Activated CD4-positive, alpha-beta T cell treated with anti-CD3 and anti-CD28 coated beads, Interleukin-2, amount 10 ng/mL, durations not matched to agents 7 days and 5 days (primary cell): ENCODE measurements around the gene PAGR1. TPM values are rescaled to one million over a fixed set of nuclear protein-coding genes. Genes with fewer than 3 reads are reported as not detected.
A peak's percentile ranks its signal among the peaks of the same experiment; 100 is the strongest.
"Not testable (repeated sequence)": the region's sequence is repeated elsewhere in the genome, so short reads cannot be mapped to it uniquely, and the experiment has no call there.

Experiments used
- CTCF ChIA-PET: fragments of 350-600 bp; sonication (Branson Sonifier 250); formaldehyde crosslinking; loops from one replicate; lab custom pipeline; 2021; ENCODE audit warnings: antibody characterized with exemption; lab: Charles Lee
- POLR2A ChIA-PET: fragments of 350-600 bp; sonication (Branson Sonifier 250); formaldehyde crosslinking; loops from one replicate; lab custom pipeline; 2021; ENCODE audit warnings: antibody characterized with exemption; lab: Charles Lee
- DNase-seq: peaks from one replicate; pipeline ENCODE4 v3.0.0-alpha.2; 2020
- H3K27ac Mint-ChIP-seq: one replicate; pipeline ENCODE4 v1.8.0; 2021; ENCODE audit warnings: mild to moderate bottlenecking, moderate library complexity, mixed read lengths
- H3K27me3 Mint-ChIP-seq: one replicate; pipeline ENCODE4 v1.8.0; 2021; ENCODE audit warnings: mixed read lengths
- H3K36me3 Mint-ChIP-seq: one replicate; pipeline ENCODE4 v1.8.0; 2021; ENCODE audit warnings: low read depth, mixed read lengths
- H3K4me1 Mint-ChIP-seq: one replicate; pipeline ENCODE4 v1.8.0; 2021; ENCODE audit warnings: mixed read lengths
- H3K4me3 Mint-ChIP-seq: one replicate; pipeline ENCODE4 v1.8.0; 2021; ENCODE audit warnings: mild to moderate bottlenecking, moderate library complexity, mixed read lengths
- H3K9me3 Mint-ChIP-seq: one replicate; pipeline ENCODE4 v1.8.0; 2021; ENCODE audit warnings: mixed read lengths
- total RNA-seq, 2 experiments: library from RNA; stranded (reverse); gene quantifications; one replicate each; pipeline ENCODE4 v1.2.3, GENCODE V29; 2021

Gene PAGR1
- total RNA-seq, 2 experiments from 2014 or later = 26.8 to 29.6 TPM

DNA sequence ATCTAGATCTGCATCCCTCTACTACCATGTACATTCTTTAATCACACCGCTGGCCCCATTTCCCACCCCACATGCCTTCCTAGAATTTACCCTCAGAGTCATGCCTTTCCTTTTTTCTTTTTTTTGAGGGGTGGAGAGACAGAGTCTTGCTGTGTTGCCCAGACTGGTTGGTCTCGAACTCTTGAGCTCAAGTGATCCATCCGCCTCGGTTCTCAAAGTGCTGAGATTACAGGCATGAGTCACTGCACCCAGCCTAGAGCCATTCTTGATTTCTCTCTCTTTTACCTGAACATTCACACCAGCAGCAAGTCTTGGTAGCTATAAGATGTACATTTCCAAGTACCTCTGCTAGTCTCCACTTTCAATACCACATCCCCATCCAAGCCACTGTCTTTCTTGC lies 2.1 kb downstream of the PAGR1 start:
- POLR2A ChIA-PET = no interaction called here
- CTCF ChIA-PET = interaction anchor here (0.6 to 8.8 kb wide), 10 partner anchors 7 to 219 kb away, joined by 3 to 46 read pairs (median 10); partner anchors contain the start of genes KIF22, MAZ and TMEM219
- H3K4me3 Mint-ChIP-seq = peak overlapping the region; percentile 91
- no peak for DNase-seq
- H3K9me3 Mint-ChIP-seq = no peaks in the 10 kb centered on the region
- H3K36me3 Mint-ChIP-seq = peaks cover 43% of the 10 kb centered on the region
- peaks cover 63% of the 10 kb centered on the region for H3K4me1 Mint-ChIP-seq
- H3K27ac Mint-ChIP-seq = peak overlapping the region; percentile 62
- no peaks in the 10 kb centered on the region for H3K27me3 Mint-ChIP-seq

DNA sequence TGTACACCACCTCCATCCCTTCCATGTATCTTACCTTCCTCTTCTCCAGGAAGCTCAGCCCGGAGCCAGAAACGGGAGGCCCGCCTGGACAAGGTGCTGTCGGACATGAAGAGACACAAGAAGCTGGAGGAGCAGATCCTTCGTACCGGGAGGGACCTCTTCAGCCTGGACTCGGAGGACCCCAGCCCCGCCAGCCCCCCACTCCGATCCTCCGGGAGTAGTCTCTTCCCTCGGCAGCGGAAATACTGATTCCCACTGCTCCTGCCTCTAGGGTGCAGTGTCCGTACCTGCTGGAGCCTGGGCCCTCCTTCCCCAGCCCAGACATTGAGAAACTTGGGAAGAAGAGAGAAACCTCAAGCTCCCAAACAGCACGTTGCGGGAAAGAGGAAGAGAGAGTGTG lies 3.6 kb downstream of the PAGR1 start:
- peaks cover 66% of the 10 kb centered on the region for H3K4me1 Mint-ChIP-seq
- peak overlapping the region; percentile 91 for H3K4me3 Mint-ChIP-seq
- ChIA-PET POLR2A (no interaction called here), CTCF (interaction anchor here (1.0 to 8.8 kb wide), 7 partner anchors 11 to 118 kb away, joined by 3 to 46 read pairs (median 17); partner anchors contain the start of genes KIF22 and MAZ)
- DNase-seq = no peak
- H3K36me3 Mint-ChIP-seq = peaks cover 43% of the 10 kb centered on the region
- peak overlapping the region; percentile 84 for H3K27ac Mint-ChIP-seq
- H3K27me3 Mint-ChIP-seq = no peaks in the 10 kb centered on the region
- H3K9me3 Mint-ChIP-seq = no peaks in the 10 kb centered on the region

DNA sequence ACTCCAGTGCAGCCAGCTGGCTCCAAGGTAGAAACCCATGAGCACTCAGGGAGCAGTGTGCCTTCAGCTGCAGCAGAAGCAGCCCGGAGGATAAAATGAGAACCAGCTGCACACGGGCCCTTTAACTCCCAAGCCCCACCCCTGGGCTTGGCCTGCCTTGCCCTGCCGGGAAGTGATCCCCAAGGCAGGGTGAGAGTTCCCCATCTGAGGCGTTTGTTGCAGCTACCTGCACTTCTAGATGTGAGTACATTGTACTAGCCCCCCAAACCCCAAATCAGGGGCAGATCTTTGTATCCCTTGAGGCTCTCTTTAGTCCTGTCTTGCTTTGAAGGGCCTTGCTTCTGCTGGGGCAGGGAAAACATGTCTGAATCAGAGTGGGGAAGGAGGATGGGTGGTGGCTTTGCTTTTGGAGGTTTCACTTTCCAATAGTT lies 4.3 kb downstream of the PAGR1 start, which contains the start of gene MVP:
Gene MVP, plus strand, starts transcription at position 192 of the 431 bp plus-strand sequence. CDS start 10,088 bp downstream, outside the sequence.
- H3K36me3 Mint-ChIP-seq = peaks cover 48% of the 10 kb centered on the region
- H3K4me3 Mint-ChIP-seq = peak within 1 kb of the TSS; percentile 91
- peaks cover 66% of the 10 kb centered on the region for H3K4me1 Mint-ChIP-seq
- peak; percentile 68 for DNase-seq
- peak within 1 kb of the TSS; percentile 84 for H3K27ac Mint-ChIP-seq
- POLR2A ChIA-PET = no interaction called here
- no peaks in the 10 kb centered on the region for H3K27me3 Mint-ChIP-seq
- CTCF ChIA-PET = interaction anchor here (0.6 to 8.8 kb wide), 9 partner anchors 12 to 119 kb away, joined by 3 to 46 read pairs (median 4); partner anchors contain the start of genes CDIPT, KIF22 and MAZ
- H3K9me3 Mint-ChIP-seq = no peaks in the 10 kb centered on the region

DNA sequence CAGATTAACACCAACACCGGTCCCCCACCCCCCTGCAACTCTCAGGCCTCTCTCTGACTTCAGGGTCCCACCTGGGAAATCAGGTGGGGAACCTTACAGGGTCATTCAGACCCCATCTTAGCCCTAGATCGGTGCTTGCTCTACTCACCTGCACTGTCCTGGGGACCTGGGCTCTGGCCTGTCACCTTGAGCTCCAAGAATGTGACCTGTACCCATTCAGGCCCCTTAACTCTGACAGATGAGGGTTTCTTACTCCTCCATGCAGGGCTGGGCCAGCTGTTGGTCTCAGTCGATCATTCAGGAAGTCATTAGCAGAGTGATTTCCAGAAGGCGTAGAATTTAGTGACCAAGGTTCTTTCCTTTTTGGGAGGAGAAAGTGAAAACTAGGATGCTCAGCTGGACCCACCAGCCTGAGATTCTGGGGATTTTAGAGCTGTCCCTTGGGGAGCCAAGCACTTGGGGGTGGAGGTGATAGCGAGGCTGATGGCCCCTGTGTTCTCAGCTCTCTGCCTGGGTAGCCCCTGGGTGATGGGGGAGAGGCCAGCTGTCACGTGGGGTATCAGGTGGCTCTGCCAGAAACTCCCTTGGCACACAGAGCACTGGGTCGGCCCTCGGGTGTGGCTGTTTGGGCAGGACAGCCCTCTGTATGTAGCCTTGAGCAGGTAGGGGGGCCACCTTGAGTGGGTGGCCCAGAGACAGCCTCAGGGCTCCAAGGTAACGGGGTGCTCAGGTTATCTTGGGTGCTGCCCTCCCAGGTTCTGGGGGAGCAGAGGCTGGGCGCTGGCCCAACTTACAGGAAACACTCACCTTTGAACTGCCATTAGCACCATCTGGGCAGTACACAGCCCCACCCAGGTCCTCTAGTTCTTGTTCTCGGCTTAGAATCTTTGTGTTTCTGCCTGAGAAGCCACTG lies 5.0 kb downstream of the PAGR1 start:
- peak; percentile 50 for DNase-seq
- Mint-ChIP-seq H3K36me3 (peaks cover 48% of the 10 kb centered on the region), H3K4me3 (peak overlapping the region; percentile 91), H3K4me1 (peaks cover 70% of the 10 kb centered on the region), H3K27me3 (no peaks in the 10 kb centered on the region), H3K27ac (peak overlapping the region; percentile 84), H3K9me3 (no peaks in the 10 kb centered on the region)
- ChIA-PET CTCF (interaction anchor here (0.6 to 8.8 kb wide), 11 partner anchors 12 to 271 kb away, joined by 3 to 46 read pairs (median 3); partner anchors contain the start of genes CDIPT, KIF22, MAZ and TBX6), POLR2A (no interaction called here)

DNA sequence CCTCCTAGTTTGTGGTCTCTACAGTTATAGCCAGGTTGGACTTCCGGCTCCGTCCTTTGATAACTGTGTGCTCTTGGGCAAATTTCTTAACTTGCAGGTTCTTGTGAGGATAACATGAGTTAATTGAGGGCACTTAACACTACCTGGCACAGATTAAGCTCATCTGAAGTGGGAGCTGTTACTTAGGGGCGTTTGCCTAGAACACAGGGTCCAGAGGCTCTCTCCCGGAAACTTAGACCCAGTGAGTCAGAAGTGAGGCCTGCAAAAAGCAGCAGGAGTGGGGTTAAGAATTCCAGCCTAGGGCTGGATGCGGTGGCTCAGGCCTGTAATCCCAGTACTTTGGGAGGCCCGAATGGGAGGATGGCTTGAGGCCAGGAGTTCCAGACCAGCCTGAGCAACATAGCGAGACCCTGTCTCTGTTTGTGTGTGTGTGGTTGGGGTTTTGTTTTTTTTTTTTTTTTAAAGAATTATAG lies 5.7 kb downstream of the PAGR1 start:
- Mint-ChIP-seq H3K36me3 (peaks cover 47% of the 10 kb centered on the region), H3K4me1 (peaks cover 76% of the 10 kb centered on the region), H3K27ac (peak overlapping the region; percentile 84), H3K9me3 (no peaks in the 10 kb centered on the region), H3K4me3 (peak overlapping the region; percentile 91), H3K27me3 (no peaks in the 10 kb centered on the region)
- CTCF ChIA-PET = interaction anchor here (0.6 to 7.2 kb wide), 6 partner anchors 13 to 270 kb away, joined by 3 to 41 read pairs (median 11); partner anchors contain the start of genes MAZ and TBX6
- no peak for DNase-seq
- POLR2A ChIA-PET = interaction anchor here (0.7 kb wide), 1 partner anchor 11 kb away, joined by 4 read pairs; no protein-coding TSS in a partner anchor

DNA sequence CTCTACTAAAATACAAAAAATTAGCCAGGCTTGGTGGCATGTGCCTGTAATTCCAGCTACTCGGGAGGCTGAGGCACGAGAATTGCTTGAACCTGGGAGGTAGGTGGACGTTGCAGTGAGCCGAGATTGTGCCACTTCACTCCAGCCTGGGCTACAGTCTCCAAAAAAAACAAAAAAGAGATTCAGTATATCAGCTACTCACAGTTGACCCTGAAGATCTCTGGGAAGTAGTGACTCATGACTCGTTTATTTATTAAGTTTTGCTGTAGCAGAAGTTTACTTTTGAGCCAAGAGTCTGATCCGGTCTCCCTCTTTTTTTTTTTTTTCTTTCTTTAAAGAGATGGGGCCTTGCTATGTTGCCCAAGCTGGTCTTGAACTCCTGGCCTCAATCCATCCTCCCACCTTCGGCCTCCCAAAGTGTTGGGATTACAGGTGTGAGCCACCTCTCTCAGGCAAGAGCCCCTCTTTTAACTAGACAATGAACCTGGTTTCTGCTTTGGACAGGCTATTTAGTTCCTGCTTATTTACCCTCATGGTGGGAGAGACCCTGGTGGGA lies 8.7 kb downstream of the PAGR1 start:
- ChIA-PET CTCF (interaction anchor here (0.6 to 7.2 kb wide), 9 partner anchors 8 to 277 kb away, joined by 3 to 39 read pairs (median 4); partner anchors contain the start of genes DOC2A, MAZ and PAGR1), POLR2A (no interaction called here)
- peak overlapping the region; percentile 26 for H3K4me3 Mint-ChIP-seq
- peaks cover 72% of the 10 kb centered on the region for H3K4me1 Mint-ChIP-seq
- no peaks in the 10 kb centered on the region for H3K27me3 Mint-ChIP-seq
- DNase-seq = no peak
- no peaks in the 10 kb centered on the region for H3K9me3 Mint-ChIP-seq
- peaks cover 28% of the 10 kb centered on the region for H3K36me3 Mint-ChIP-seq
- peak overlapping the region; percentile 74 for H3K27ac Mint-ChIP-seq

DNA sequence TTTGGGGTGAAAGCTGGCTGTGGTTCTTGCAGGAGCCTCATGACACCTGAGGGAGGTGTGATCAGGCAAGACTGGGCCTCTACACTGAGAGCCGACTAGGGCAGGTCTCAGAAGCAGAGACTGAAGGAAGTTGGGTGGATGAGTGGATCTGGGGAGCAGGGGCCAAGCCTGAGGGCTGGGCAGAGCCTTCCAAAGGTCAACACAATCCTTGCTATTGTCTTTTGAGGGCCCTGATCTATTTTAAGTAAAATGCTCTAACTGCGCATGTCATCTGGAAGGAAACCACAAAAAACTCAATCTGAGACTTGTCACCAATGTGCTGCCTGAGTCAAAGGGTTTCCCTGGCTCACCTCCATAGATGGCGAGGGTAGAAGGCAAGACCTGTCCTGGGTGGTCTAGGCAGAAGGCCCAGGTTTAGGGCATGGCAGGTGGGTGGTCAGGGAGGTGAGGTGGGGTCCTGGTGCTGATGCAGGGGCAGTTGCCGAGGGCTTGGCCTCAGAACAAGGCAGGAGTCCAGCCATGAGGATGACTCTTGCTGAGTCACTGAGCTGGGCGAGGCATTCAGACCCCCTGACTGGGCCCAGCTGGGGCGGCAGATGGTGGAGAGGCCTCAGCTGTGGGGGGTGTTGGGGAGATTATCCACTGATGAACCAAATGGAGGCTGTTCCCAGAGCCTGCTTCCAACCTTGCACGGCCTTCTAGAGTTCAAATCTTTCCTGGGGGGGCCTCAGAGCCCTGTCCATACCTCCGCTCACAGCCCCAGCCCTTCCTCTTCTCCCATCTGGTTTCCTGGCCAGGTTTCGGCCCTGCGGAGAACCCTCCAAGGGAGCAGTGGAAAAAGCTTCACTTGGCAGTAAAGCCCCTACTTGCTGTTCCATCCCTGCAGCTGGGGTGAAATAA lies 9.4 kb downstream of the PAGR1 start:
- Mint-ChIP-seq H3K27ac (peak overlapping the region; percentile 74), H3K9me3 (no peaks in the 10 kb centered on the region), H3K4me1 (peaks cover 70% of the 10 kb centered on the region), H3K36me3 (peaks cover 27% of the 10 kb centered on the region), H3K27me3 (no peaks in the 10 kb centered on the region), H3K4me3 (peak overlapping the region; percentile 26)
- CTCF ChIA-PET = interaction anchor here (0.6 to 3.6 kb wide), 8 partner anchors 9 to 278 kb away, joined by 3 to 19 read pairs (median 5); partner anchors contain the start of genes KCTD13 and PAGR1
- POLR2A ChIA-PET = no interaction called here
- DNase-seq = peak; percentile 63

DNA sequence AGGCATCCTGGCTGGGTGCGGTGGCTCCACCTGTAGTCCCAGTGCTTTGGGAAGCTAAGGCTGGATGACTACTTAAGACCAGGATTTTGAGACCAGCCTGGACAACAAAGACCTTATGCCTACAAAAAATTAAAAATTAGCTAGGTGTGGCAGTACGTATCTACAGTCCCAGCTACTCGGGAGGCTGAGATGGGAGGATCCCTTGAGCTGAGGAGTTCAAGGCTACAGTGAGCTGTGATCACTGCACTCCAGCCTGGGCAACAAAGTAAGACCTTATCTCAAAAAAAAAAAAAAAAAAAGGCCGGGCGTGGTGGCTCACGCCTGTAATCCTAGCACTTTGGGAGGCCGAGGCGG lies 10.4 kb downstream of the PAGR1 start:
- ChIA-PET CTCF (interaction anchor here (0.6 to 3.6 kb wide), 11 partner anchors 10 to 1322 kb away, joined by 3 to 19 read pairs (median 5); partner anchors contain the start of genes CDIPT, KCTD13 and PAGR1), POLR2A (interaction anchor here (0.6 to 1.0 kb wide), 2 partner anchors 12 to 193 kb away, joined by 3 to 4 read pairs; no protein-coding TSS in a partner anchor)
- no peak for DNase-seq
- Mint-ChIP-seq H3K4me3 (peak overlapping the region; percentile 71), H3K27me3 (no peaks in the 10 kb centered on the region), H3K36me3 (peaks cover 27% of the 10 kb centered on the region), H3K4me1 (peaks cover 70% of the 10 kb centered on the region), H3K27ac (peak overlapping the region; percentile 92), H3K9me3 (no peaks in the 10 kb centered on the region)

DNA sequence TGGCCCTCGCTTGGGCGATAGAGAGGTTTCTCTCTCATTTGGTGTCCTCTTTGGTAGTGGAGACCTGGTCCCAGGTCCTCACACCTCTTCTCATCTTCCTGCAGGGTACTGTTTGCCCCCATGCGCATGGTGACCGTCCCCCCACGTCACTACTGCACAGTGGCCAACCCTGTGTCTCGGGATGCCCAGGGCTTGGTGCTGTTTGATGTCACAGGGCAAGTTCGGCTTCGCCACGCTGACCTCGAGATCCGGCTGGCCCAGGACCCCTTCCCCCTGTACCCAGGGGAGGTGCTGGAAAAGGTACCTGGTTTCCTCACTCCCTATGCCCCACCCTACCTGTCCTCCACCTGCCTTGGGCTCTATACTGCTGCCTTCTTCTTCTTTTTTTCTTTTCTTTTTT lies 14.8 kb downstream of the PAGR1 start:
- POLR2A ChIA-PET = no interaction called here
- peaks cover 37% of the 10 kb centered on the region for H3K36me3 Mint-ChIP-seq

DNA sequence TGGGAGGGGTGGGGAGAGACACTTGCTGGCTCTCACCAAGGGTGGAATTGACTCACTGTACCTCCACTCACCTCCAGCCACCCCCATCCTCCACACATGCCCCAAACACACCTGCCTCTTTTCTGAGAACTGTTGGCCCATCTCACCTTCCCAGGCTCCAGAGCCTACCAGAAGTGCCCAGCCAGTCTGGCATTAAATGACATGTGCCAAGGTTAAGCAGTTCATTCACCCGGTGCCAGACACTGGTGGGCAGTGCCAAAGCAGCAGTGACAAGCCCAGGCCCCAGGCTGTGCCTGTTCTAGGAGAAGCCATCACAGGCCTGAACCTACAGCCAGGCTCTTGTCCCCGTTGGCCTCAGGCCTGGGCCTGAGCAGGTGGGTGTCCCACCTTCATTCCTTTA lies 15.5 kb downstream of the PAGR1 start:
- peak overlapping the region; percentile 54 for H3K27ac Mint-ChIP-seq
- no peaks in the 10 kb centered on the region for H3K9me3 Mint-ChIP-seq
- no peak overlapping the region for H3K4me3 Mint-ChIP-seq
- H3K36me3 Mint-ChIP-seq = peaks cover 42% of the 10 kb centered on the region
- ChIA-PET CTCF (no interaction called here), POLR2A (no interaction called here)
- no peak for DNase-seq
- H3K4me1 Mint-ChIP-seq = peaks cover 26% of the 10 kb centered on the region
- H3K27me3 Mint-ChIP-seq = no peaks in the 10 kb centered on the region

More for the DNA sequence above, 14.8 kb downstream of the PAGR1 start:
- CTCF ChIA-PET = no interaction called here
- H3K9me3 Mint-ChIP-seq = no peaks in the 10 kb centered on the region
- DNase-seq = no peak
- no peak overlapping the region for H3K27ac Mint-ChIP-seq
- H3K27me3 Mint-ChIP-seq = no peaks in the 10 kb centered on the region
- no peak overlapping the region for H3K4me3 Mint-ChIP-seq
- peaks cover 32% of the 10 kb centered on the region for H3K4me1 Mint-ChIP-seq

DNA sequence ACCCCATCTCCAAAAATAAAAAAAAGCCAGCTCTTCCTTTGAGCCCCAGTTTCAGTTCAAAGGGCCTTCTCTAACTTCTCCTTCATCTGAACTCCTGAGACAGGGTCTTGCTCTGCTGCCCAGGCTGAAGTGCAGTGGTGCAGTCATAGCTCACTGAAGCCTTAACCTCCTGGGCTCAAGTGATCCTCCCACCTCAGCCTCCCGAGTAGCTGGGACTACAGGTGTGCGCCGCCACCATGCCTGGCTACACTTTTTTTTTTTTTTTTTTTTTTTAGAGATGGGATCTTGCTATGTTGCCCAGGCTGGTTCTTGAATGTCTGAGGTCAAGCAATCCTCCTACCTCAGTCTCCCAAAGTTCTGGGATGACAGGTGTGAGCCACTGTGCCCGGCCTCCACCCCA lies 17.3 kb downstream of the PAGR1 start:
- CTCF ChIA-PET = interaction anchor here (0.8 to 1.5 kb wide), 3 partner anchors 12 to 192 kb away, joined by 3 to 5 read pairs (median 3); no protein-coding TSS in a partner anchor
- not testable (repeated sequence) for DNase-seq, H3K27me3 Mint-ChIP-seq, H3K9me3 Mint-ChIP-seq, H3K4me3 Mint-ChIP-seq, H3K27ac Mint-ChIP-seq
- POLR2A ChIA-PET = interaction anchor here (0.7 kb wide), 1 partner anchor 77 kb away, joined by 4 read pairs; no protein-coding TSS in a partner anchor
- Mint-ChIP-seq H3K36me3 (peaks cover 50% of the 10 kb centered on the region), H3K4me1 (peaks cover 12% of the 10 kb centered on the region)
